ENCODE results near the gene PDE4B. TPM values are rescaled to one million over a fixed set of nuclear protein-coding genes. Genes with fewer than 3 reads are reported as not detected.

Gene PDE4B
- total RNA-seq, 2 experiments from 2014 or later: 2.4 to 3.1 TPM

DNA sequence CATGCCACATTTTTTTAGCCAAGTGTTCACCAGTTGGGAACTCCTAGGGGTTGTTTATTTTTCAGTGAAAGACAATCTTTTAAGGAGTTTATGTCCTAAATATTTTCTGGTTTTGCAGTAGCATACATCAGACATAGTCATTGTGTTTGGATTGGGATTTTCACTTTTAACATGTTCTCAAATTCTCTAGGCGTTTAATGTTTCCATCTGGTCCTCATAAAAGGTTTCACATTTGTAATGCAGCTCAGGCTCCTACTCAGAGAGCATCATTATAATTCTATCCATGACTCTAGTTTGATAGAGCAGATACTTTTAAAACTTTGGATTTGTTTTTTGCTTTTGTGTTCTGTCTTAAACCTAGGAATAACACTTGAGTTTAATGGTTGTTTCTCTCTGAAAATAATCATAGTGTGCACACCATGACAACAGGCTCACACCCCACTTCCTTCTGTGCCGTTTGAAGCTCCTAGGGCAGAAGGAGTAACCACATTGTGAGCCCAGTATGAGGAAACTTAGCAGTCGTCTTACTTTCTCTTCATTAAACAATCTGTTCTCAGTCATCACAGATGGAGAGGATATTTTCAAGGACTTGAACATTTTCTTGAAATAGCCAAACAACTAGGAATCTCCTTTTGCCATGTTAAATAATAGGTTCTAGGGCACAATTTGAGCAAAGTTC, 219.6 kb downstream of the PDE4B start:
- H3K4me3 ChIP-seq (ENCODE audit: low read depth, low read length, poor library complexity, severe bottlenecking): no peak overlapping the region
- H3K4me2 ChIP-seq (ENCODE audit: low read length): no peak overlapping the region
- CTCF ChIA-PET (ENCODE audit: unreplicated experiment): no interaction called here
- no TSS peak for BruUV-seq (replicated peaks)
- intact Hi-C loops (cut with micrococcal nuclease; ENCODE audit: unreplicated experiment): no loop called here
- no peak for DNase-seq (ENCODE audit: low spot score)
- no peaks in the 10 kb centered on the region for H3K9me3 ChIP-seq (ENCODE audit: low read length)
- TF ChIP-seq EZH2phosphoT487 (IDR thresholded peaks at IDR 0.05; ENCODE audit: borderline replicate concordance, low read depth, low read length): no peak
- TF ChIP-seq, protein P1, sequence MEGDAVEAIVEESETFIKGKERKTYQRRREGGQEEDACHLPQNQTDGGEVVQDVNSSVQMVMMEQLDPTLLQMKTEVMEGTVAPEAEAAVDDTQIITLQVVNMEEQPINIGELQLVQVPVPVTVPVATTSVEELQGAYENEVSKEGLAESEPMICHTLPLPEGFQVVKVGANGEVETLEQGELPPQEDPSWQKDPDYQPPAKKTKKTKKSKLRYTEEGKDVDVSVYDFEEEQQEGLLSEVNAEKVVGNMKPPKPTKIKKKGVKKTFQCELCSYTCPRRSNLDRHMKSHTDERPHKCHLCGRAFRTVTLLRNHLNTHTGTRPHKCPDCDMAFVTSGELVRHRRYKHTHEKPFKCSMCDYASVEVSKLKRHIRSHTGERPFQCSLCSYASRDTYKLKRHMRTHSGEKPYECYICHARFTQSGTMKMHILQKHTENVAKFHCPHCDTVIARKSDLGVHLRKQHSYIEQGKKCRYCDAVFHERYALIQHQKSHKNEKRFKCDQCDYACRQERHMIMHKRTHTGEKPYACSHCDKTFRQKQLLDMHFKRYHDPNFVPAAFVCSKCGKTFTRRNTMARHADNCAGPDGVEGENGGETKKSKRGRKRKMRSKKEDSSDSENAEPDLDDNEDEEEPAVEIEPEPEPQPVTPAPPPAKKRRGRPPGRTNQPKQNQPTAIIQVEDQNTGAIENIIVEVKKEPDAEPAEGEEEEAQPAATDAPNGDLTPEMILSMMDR (conservative IDR thresholded peaks at IDR 0.05; ENCODE audit: low read length): no peak
- no peak overlapping the region for H3K27ac ChIP-seq (ENCODE audit: low read depth, low read length, poor library complexity, severe bottlenecking)
- no peaks in the 10 kb centered on the region for H3K79me2 ChIP-seq (ENCODE audit: insufficient read depth, low read depth, low read length)
- H3K36me3 ChIP-seq (ENCODE audit: insufficient read depth, low read length): no peaks in the 10 kb centered on the region
- no peaks in the 10 kb centered on the region for H4K20me1 ChIP-seq (ENCODE audit: insufficient read depth, low read length)
- no peak overlapping the region for H2AFZ ChIP-seq (ENCODE audit: low read length)
- POLR2A ChIA-PET: no interaction called here
- H3K9me2 ChIP-seq (ENCODE audit: insufficient read depth, low read length): no peaks in the 10 kb centered on the region
- H3K4me1 ChIP-seq (ENCODE audit: insufficient read depth, low read length, poor library complexity, severe bottlenecking): no peaks in the 10 kb centered on the region

DNA sequence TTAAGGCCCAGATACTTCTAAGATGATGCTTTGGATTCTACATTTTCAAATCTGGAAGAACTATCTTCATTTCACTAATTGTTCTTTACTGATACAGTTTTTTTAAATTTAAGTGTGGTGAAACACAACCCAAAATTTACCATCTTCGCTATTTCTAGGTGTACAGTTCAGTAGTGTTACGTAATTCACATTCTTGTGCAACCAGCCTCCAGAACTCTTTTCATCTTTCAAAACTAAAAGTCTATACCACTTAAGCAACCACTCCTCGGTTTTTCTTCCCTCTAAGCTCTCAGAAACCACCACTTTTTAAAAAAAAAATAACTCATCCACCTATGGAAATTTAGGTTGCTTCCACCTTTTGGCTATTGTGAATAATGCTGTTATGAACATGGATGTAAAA, 220.7 kb downstream of the PDE4B start:
- no peaks in the 10 kb centered on the region for H3K36me3 ChIP-seq (ENCODE audit: insufficient read depth, low read length)
- intact Hi-C loops (cut with micrococcal nuclease; ENCODE audit: unreplicated experiment): no loop called here
- BruUV-seq (replicated peaks): no TSS peak

More for the DNA sequence above, 220.7 kb downstream of the PDE4B start:
- H3K4me2 ChIP-seq (ENCODE audit: low read length): no peak overlapping the region
- POLR2A ChIA-PET: no interaction called here
- CTCF ChIA-PET (ENCODE audit: unreplicated experiment): no interaction called here
- no peaks in the 10 kb centered on the region for H3K4me1 ChIP-seq (ENCODE audit: insufficient read depth, low read length, poor library complexity, severe bottlenecking)
- no peak overlapping the region for H3K27ac ChIP-seq (ENCODE audit: low read depth, low read length, poor library complexity, severe bottlenecking)
- H2AFZ ChIP-seq (ENCODE audit: low read length): no peak overlapping the region
- H3K4me3 ChIP-seq (ENCODE audit: low read depth, low read length, poor library complexity, severe bottlenecking): no peak overlapping the region
- no peaks in the 10 kb centered on the region for H3K9me2 ChIP-seq (ENCODE audit: insufficient read depth, low read length)
- no peaks in the 10 kb centered on the region for H3K9me3 ChIP-seq (ENCODE audit: low read length)
- no peaks in the 10 kb centered on the region for H3K79me2 ChIP-seq (ENCODE audit: insufficient read depth, low read depth, low read length)
- no peak for TF ChIP-seq EZH2phosphoT487 (IDR thresholded peaks at IDR 0.05; ENCODE audit: borderline replicate concordance, low read depth, low read length)
- TF ChIP-seq, protein P1 (conservative IDR thresholded peaks at IDR 0.05; ENCODE audit: low read length): no peak
- DNase-seq (ENCODE audit: low spot score): no peak
- no peaks in the 10 kb centered on the region for H4K20me1 ChIP-seq (ENCODE audit: insufficient read depth, low read length)
